Measurements from ENCODE around the gene MCM3AP. TPM values are rescaled to one million over a fixed set of nuclear protein-coding genes. Genes with fewer than 3 reads are reported as not detected.

The MCM3AP gene
- total RNA-seq, 1 donor, result 64.8 TPM

- no peaks in the 10 kb centered on the region for H3K79me2 ChIP-seq (ENCODE audit: insufficient read depth, low read length)
- no peak for DNase-seq (ENCODE audit: insufficient read length, low spot score, missing footprints)
- no peaks in the 10 kb centered on the region for H4K20me1 ChIP-seq (ENCODE audit: insufficient read depth, low read length)
- H3K36me3 ChIP-seq (ENCODE audit: insufficient read depth, low read length), result no peaks in the 10 kb centered on the region
- TF ChIP-seq, protein P1, sequence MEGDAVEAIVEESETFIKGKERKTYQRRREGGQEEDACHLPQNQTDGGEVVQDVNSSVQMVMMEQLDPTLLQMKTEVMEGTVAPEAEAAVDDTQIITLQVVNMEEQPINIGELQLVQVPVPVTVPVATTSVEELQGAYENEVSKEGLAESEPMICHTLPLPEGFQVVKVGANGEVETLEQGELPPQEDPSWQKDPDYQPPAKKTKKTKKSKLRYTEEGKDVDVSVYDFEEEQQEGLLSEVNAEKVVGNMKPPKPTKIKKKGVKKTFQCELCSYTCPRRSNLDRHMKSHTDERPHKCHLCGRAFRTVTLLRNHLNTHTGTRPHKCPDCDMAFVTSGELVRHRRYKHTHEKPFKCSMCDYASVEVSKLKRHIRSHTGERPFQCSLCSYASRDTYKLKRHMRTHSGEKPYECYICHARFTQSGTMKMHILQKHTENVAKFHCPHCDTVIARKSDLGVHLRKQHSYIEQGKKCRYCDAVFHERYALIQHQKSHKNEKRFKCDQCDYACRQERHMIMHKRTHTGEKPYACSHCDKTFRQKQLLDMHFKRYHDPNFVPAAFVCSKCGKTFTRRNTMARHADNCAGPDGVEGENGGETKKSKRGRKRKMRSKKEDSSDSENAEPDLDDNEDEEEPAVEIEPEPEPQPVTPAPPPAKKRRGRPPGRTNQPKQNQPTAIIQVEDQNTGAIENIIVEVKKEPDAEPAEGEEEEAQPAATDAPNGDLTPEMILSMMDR (IDR thresholded peaks at IDR 0.05; ENCODE audit: extremely low read depth, low read depth, low read length), result no peak
- no peaks in the 10 kb centered on the region for H3K27me3 ChIP-seq (ENCODE audit: insufficient read depth, low read length)
- no peaks in the 10 kb centered on the region for H3K9me3 ChIP-seq (ENCODE audit: low read depth, low read length)
- H3K27ac ChIP-seq (ENCODE audit: low read depth, low read length), result no peak overlapping the region
- no peak overlapping the region for H3K4me3 ChIP-seq (ENCODE audit: insufficient read depth, low read length)
- no peaks in the 10 kb centered on the region for H3K4me1 ChIP-seq (ENCODE audit: insufficient read depth, low read length)
- no peak overlapping the region for H2AFZ ChIP-seq (ENCODE audit: low read length)
- no peak overlapping the region for H3K4me2 ChIP-seq (ENCODE audit: insufficient read depth, low read length)
Observed at GRCh38 chr21:46213620-46214286, 71.7 kb downstream of the MCM3AP start.

- no peak overlapping the region for H2AFZ ChIP-seq (ENCODE audit: low read length)
- no peaks in the 10 kb centered on the region for H3K4me1 ChIP-seq (ENCODE audit: insufficient read depth, low read length)
- H3K4me3 ChIP-seq (ENCODE audit: insufficient read depth, low read length), result no peak overlapping the region
- H3K4me2 ChIP-seq (ENCODE audit: insufficient read depth, low read length), result no peak overlapping the region
- H3K36me3 ChIP-seq (ENCODE audit: insufficient read depth, low read length), result no peaks in the 10 kb centered on the region
- H3K9me3 ChIP-seq (ENCODE audit: low read depth, low read length), result no peaks in the 10 kb centered on the region
- H3K79me2 ChIP-seq (ENCODE audit: insufficient read depth, low read length), result no peaks in the 10 kb centered on the region
- H3K27ac ChIP-seq (ENCODE audit: low read depth, low read length), result no peak overlapping the region
- TF ChIP-seq, protein P1 (IDR thresholded peaks at IDR 0.05; ENCODE audit: extremely low read depth, low read depth, low read length), result no peak
- no peaks in the 10 kb centered on the region for H3K27me3 ChIP-seq (ENCODE audit: insufficient read depth, low read length)
- H4K20me1 ChIP-seq (ENCODE audit: insufficient read depth, low read length), result no peaks in the 10 kb centered on the region
- no peak for DNase-seq (ENCODE audit: insufficient read length, low spot score, missing footprints)
Observed at GRCh38 chr21:46212721-46213484, 72.5 kb downstream of the MCM3AP start.

GRCh38 chr21:46211786-46212720 lies 73.4 kb downstream of the MCM3AP start:
- Histone ChIP-seq H3K4me2 (ENCODE audit: insufficient read depth, low read length) (no peak overlapping the region), H3K27ac (ENCODE audit: low read depth, low read length) (no peak overlapping the region), H3K4me1 (ENCODE audit: insufficient read depth, low read length) (no peaks in the 10 kb centered on the region), H3K79me2 (ENCODE audit: insufficient read depth, low read length) (no peaks in the 10 kb centered on the region), H3K9me3 (ENCODE audit: low read depth, low read length) (no peaks in the 10 kb centered on the region), H3K36me3 (ENCODE audit: insufficient read depth, low read length) (no peaks in the 10 kb centered on the region), H3K4me3 (ENCODE audit: insufficient read depth, low read length) (no peak overlapping the region), H2AFZ (ENCODE audit: low read length) (no peak overlapping the region), H3K27me3 (ENCODE audit: insufficient read depth, low read length) (no peaks in the 10 kb centered on the region), H4K20me1 (ENCODE audit: insufficient read depth, low read length) (no peaks in the 10 kb centered on the region)
- no peak for DNase-seq (ENCODE audit: insufficient read length, low spot score, missing footprints)
- TF ChIP-seq, protein P1 (IDR thresholded peaks at IDR 0.05; ENCODE audit: extremely low read depth, low read depth, low read length), result no peak
